HG02610 (cell line): Measurements from ENCODE around the gene MYO3B.
"Not testable (repeated sequence)": the region's sequence is repeated elsewhere in the genome, so short reads cannot be mapped to it uniquely, and the experiment has no call there.

Source experiments
- ATAC-seq: cut with Tn5 transposase; IDR thresholded peaks from one replicate; pipeline ENCODE4 v1.9.1; 2021; ENCODE audit warnings: mild to moderate bottlenecking, moderate library complexity; ENCODE audit not compliant: unreplicated experiment

The MYO3B gene

GRCh38 chr2:170587922-170588321 lies 410.0 kb downstream of the MYO3B start:
- ATAC-seq, result no peak

GRCh38 chr2:170588729-170589128 lies 410.8 kb downstream of the MYO3B start:
- no peak for ATAC-seq

GRCh38 chr2:170596576-170596975 lies 418.6 kb downstream of the MYO3B start:
- no peak for ATAC-seq

GRCh38 chr2:170598067-170598395 lies 420.1 kb downstream of the MYO3B start:
- ATAC-seq, result no peak

- no peak for ATAC-seq
Observed at GRCh38 chr2:170601489-170601888, 423.5 kb downstream of the MYO3B start.

- no peak for ATAC-seq
Observed at GRCh38 chr2:170605862-170606261, 427.9 kb downstream of the MYO3B start.

- ATAC-seq, result no peak
Observed at GRCh38 chr2:170607171-170607570, 429.2 kb downstream of the MYO3B start.

- no peak for ATAC-seq
Observed at GRCh38 chr2:170610615-170611014, 432.7 kb downstream of the MYO3B start.

GRCh38 chr2:170618948-170619347 lies 441.0 kb downstream of the MYO3B start:
- ATAC-seq, result not testable (repeated sequence)

- not testable (repeated sequence) for ATAC-seq
Observed at GRCh38 chr2:170635094-170635493, 457.1 kb downstream of the MYO3B start.

GRCh38 chr2:170639635-170640034 lies 461.7 kb downstream of the MYO3B start:
- no peak for ATAC-seq

- no peak for ATAC-seq
Observed at GRCh38 chr2:170641961-170642360, 464.0 kb downstream of the MYO3B start.

GRCh38 chr2:170643346-170643745 lies 465.4 kb downstream of the MYO3B start:
- no peak for ATAC-seq

GRCh38 chr2:170647741-170648436 lies 469.9 kb downstream of the MYO3B start:
- ATAC-seq, result no peak

- no peak for ATAC-seq
Observed at GRCh38 chr2:170651624-170652325, 473.8 kb downstream of the MYO3B start.

- no peak for ATAC-seq
Observed at GRCh38 chr2:170652637-170653417, 474.9 kb downstream of the MYO3B start.

GRCh38 chr2:170656669-170657068 lies 478.7 kb downstream of the MYO3B start:
- no peak for ATAC-seq

- no peak for ATAC-seq
Observed at GRCh38 chr2:170660409-170660808, 482.5 kb downstream of the MYO3B start.

GRCh38 chr2:170665743-170666142 lies 487.8 kb downstream of the MYO3B start:
- no peak for ATAC-seq

GRCh38 chr2:170669909-170670308 lies 492.0 kb downstream of the MYO3B start:
- no peak for ATAC-seq

GRCh38 chr2:170670651-170671050 lies 492.7 kb downstream of the MYO3B start:
- no peak for ATAC-seq

- ATAC-seq, result no peak
Observed at GRCh38 chr2:170671079-170671478, 493.1 kb downstream of the MYO3B start.
